SKM-1 treated with dmso at 0.1 percent for 144 hours (cell line): ENCODE measurements around the gene HMCN2.

Source experiments
- DNase-seq: peaks from one replicate; lab custom pipeline; 2025; ENCODE audit not compliant: unreplicated experiment; lab: John Stamatoyannopoulos, UW

The HMCN2 gene

GRCh38 chr9:130305381-130305780 is 39.8 kb downstream of the HMCN2 start:
- DNase-seq = no peak

- no peak for DNase-seq
Measured at GRCh38 chr9:130306823-130307666, 41.5 kb downstream of the HMCN2 start.

GRCh38 chr9:130307667-130307943 is 42.0 kb downstream of the HMCN2 start:
- no peak for DNase-seq

GRCh38 chr9:130308081-130308571 is 42.6 kb downstream of the HMCN2 start:
- DNase-seq = no peak

GRCh38 chr9:130309689-130310455 is 44.3 kb downstream of the HMCN2 start:
- DNase-seq = no peak

GRCh38 chr9:130310456-130310855 is 44.9 kb downstream of the HMCN2 start:
- DNase-seq = no peak

- no peak for DNase-seq
Measured at GRCh38 chr9:130311003-130311402, 45.4 kb downstream of the HMCN2 start.

GRCh38 chr9:130311408-130312140 is 46.0 kb downstream of the HMCN2 start:
- no peak for DNase-seq

GRCh38 chr9:130313103-130313858 is 47.7 kb downstream of the HMCN2 start:
- DNase-seq = no peak

- DNase-seq = no peak
Measured at GRCh38 chr9:130315446-130316226, 50.1 kb downstream of the HMCN2 start.

GRCh38 chr9:130316430-130316829 is 50.9 kb downstream of the HMCN2 start:
- no peak for DNase-seq

- DNase-seq = no peak
Measured at GRCh38 chr9:130319300-130319699, 53.7 kb downstream of the HMCN2 start.

- DNase-seq = no peak
Measured at GRCh38 chr9:130319944-130320712, 54.6 kb downstream of the HMCN2 start.

GRCh38 chr9:130320723-130321481 is 55.3 kb downstream of the HMCN2 start:
- no peak for DNase-seq

- no peak for DNase-seq
Measured at GRCh38 chr9:130321539-130321938, 56.0 kb downstream of the HMCN2 start.

GRCh38 chr9:130323051-130323745 is 57.6 kb downstream of the HMCN2 start:
- no peak for DNase-seq

GRCh38 chr9:130325921-130326320 is 60.4 kb downstream of the HMCN2 start:
- DNase-seq = no peak
